ENCODE measurements around the gene PLG.

DNA sequence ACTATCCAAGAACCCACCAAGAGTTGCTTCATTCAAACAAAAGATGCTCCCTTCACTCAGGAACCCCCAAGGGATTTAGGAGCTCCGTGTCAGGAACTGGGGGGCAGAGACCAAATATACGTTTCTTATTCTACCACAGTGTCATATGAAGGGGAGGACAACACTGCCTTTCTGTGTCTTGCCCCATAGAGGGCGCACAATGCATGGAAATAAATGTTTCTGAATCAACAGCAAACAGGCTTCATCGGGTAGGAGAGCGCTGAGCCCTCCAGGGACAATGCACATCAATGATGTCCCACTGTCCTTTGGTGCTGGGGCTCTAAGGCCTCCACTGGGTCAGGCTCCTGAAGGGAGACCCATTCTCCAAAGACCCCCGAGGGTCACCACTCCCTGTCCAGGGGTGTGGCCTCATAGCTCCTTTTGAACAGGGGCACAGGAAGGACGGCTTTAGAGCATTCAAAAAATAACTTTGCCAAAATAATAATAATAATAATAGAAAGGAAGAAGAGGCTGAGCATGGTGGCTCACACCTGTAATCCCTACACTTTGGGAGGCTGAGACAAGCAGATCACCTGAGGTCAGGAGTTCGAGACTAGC is 31.1 kb downstream of the PLG start:
- TF ChIP-seq, protein P1, sequence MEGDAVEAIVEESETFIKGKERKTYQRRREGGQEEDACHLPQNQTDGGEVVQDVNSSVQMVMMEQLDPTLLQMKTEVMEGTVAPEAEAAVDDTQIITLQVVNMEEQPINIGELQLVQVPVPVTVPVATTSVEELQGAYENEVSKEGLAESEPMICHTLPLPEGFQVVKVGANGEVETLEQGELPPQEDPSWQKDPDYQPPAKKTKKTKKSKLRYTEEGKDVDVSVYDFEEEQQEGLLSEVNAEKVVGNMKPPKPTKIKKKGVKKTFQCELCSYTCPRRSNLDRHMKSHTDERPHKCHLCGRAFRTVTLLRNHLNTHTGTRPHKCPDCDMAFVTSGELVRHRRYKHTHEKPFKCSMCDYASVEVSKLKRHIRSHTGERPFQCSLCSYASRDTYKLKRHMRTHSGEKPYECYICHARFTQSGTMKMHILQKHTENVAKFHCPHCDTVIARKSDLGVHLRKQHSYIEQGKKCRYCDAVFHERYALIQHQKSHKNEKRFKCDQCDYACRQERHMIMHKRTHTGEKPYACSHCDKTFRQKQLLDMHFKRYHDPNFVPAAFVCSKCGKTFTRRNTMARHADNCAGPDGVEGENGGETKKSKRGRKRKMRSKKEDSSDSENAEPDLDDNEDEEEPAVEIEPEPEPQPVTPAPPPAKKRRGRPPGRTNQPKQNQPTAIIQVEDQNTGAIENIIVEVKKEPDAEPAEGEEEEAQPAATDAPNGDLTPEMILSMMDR (conservative IDR thresholded peaks at IDR 0.05; ENCODE audit: low read depth, low read length), result peak; percentile 80
- no peak for TF ChIP-seq EZH2 (IDR thresholded peaks at IDR 0.05; ENCODE audit: borderline replicate concordance, low read depth, low read length, poor library complexity, severe bottlenecking)
